ENCODE data around the gene SYF2. TPM values are rescaled to one million over a fixed set of nuclear protein-coding genes. Genes with fewer than 3 reads are reported as not detected.

SYF2 gene
- total and polyA plus RNA-seq, 2 of the 13 experiments (the other 11 are each of a cell fraction or from before 2014, with no cell fraction given) = 17.8 to 34.1 TPM

DNA sequence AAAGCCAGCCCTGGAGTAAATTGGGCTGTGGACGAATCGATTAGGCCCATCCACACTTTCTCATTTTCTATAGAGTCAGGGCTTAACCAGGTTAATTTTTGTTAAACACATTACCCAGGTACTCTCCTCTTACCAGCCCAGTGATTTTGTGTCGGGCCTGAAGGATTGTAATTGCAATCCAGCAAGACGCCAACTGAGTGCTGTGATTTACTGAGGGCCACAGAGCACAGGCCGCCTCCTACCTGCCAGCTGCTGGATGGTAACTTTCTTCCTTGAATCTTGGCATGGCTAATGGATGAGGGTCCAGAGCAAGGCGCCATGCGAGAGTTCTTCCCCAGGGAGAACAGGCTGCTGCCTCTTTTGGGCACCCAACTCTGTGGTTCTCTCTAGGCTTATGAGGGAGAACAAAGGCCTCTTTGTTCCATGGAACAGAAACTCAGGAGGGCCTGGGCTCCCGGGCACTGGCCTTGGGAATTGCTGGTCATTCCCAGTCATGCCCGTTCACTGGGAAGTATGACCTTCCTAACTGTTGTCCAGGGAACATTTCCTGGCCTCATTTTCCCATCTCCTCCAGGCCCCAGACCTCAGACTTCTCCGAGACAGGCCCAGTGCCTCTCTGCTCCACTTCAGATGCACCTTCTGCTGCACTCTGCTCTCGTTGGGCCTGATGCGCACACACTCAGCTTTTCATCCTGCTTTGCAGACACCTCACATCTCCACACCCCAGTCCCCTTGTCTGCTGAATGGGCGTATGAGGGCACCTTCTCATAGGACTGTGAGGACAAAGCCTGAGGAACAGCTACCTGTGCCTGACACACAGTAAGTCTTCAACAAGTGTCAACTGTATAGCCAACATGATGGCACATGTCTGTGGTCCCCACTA lies 57.3 kb downstream of the SYF2 start (continued):
- TF ChIP-seq, protein P1, sequence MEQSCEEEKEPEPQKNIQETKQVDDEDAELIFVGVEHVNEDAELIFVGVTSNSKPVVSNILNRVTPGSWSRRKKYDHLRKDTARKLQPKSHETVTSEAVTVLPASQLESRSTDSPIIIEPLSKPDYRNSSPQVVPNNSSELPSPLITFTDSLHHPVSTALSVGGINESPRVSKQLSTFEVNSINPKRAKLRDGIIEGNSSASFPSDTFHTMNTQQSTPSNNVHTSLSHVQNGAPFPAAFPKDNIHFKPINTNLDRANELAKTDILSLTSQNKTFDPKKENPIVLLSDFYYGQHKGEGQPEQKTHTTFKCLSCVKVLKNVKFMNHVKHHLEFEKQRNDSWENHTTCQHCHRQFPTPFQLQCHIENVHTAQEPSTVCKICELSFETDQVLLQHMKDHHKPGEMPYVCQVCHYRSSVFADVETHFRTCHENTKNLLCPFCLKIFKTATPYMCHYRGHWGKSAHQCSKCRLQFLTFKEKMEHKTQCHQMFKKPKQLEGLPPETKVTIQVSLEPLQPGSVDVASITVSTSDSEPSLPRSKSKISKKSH (CRISPR knock-in tag; IDR thresholded peaks at IDR 0.05; ENCODE audit: borderline replicate concordance) = no peak
- TF ChIP-seq NR2F6 (IDR thresholded peaks at IDR 0.05) (0 out of 2 replicates have a peak, but pooled peaks have one; percentile 16), NR2F6 (CRISPR knock-in tag; IDR thresholded peaks at IDR 0.05) (peak; percentile 52; the same call in 1 of the 2 replicates), ZNF383 (CRISPR knock-in tag; IDR thresholded peaks at IDR 0.05; ENCODE audit: borderline replicate concordance) (no peak), ZNF331 (CRISPR knock-in tag; IDR thresholded peaks at IDR 0.05) (peak; percentile 58; the same call in 1 of the 2 replicates), ISL2 (CRISPR knock-in tag; IDR thresholded peaks at IDR 0.05) (no peak; the same call in 1 of the 2 replicates), EHMT2 (IDR thresholded peaks at IDR 0.05; ENCODE audit: borderline replicate concordance, low read depth, low read length) (peak; percentile 66; the same call in 1 of the 2 replicates), PHF21A (CRISPR knock-in tag; IDR thresholded peaks at IDR 0.05) (peak; percentile 69), ATF5 (CRISPR knock-in tag; IDR thresholded peaks at IDR 0.05; ENCODE audit: low read depth) (0 out of 2 replicates have a peak, but pooled peaks have one; percentile 54), ELF4 (CRISPR knock-in tag; IDR thresholded peaks at IDR 0.05; ENCODE audit: borderline replicate concordance) (no peak), RBAK (CRISPR knock-in tag; IDR thresholded peaks at IDR 0.05) (no peak), PAXIP1 (CRISPR knock-in tag; conservative IDR thresholded peaks at IDR 0.05) (peak; percentile 37; the same call in 1 of the 2 replicates), SOX13 (IDR thresholded peaks at IDR 0.05) (no peak), SOX13 (CRISPR knock-in tag; conservative IDR thresholded peaks at IDR 0.05 in 1 of 2, IDR thresholded peaks at IDR 0.05 in 1 of 2) (peak in 1 of 2 experiments; percentile 53; a peak in 2 of 4 replicates), HMG20A (CRISPR knock-in tag; IDR thresholded peaks at IDR 0.05; ENCODE audit: borderline replicate concordance) (peak; percentile 54; the same call in 1 of the 2 replicates)
- TF ChIP-seq, protein P2, sequence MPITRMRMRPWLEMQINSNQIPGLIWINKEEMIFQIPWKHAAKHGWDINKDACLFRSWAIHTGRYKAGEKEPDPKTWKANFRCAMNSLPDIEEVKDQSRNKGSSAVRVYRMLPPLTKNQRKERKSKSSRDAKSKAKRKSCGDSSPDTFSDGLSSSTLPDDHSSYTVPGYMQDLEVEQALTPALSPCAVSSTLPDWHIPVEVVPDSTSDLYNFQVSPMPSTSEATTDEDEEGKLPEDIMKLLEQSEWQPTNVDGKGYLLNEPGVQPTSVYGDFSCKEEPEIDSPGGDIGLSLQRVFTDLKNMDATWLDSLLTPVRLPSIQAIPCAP (CRISPR knock-in tag; IDR thresholded peaks at IDR 0.05; ENCODE audit: low read depth) = no peak
- TF ChIP-seq, protein P3, sequence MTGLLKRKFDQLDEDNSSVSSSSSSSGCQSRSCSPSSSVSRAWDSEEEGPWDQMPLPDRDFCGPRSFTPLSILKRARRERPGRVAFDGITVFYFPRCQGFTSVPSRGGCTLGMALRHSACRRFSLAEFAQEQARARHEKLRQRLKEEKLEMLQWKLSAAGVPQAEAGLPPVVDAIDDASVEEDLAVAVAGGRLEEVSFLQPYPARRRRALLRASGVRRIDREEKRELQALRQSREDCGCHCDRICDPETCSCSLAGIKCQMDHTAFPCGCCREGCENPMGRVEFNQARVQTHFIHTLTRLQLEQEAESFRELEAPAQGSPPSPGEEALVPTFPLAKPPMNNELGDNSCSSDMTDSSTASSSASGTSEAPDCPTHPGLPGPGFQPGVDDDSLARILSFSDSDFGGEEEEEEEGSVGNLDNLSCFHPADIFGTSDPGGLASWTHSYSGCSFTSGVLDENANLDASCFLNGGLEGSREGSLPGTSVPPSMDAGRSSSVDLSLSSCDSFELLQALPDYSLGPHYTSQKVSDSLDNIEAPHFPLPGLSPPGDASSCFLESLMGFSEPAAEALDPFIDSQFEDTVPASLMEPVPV (CRISPR knock-in tag; IDR thresholded peaks at IDR 0.05) = peak; percentile 63; the same call in 1 of the 2 replicates
- TF ChIP-seq, protein P4, sequence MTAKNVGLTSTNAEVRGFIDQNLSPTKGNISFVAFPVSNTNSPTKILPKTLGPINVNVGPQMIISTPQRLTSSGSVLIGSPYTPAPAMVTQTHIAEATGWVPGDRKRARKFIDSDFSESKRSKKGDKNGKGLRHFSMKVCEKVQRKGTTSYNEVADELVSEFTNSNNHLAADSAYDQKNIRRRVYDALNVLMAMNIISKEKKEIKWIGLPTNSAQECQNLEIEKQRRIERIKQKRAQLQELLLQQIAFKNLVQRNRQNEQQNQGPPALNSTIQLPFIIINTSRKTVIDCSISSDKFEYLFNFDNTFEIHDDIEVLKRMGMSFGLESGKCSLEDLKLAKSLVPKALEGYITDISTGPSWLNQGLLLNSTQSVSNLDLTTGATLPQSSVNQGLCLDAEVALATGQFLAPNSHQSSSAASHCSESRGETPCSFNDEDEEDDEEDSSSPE (CRISPR knock-in tag; IDR thresholded peaks at IDR 0.05) = no peak

Measured in HepG2 (cell line).